ENCODE results near the gene PFKFB1. TPM values are rescaled to one million over a fixed set of nuclear protein-coding genes. Genes with fewer than 3 reads are reported as not detected.

Gene PFKFB1
- total RNA-seq, 1 experiment from 2014 or later = 0.81 TPM

GRCh38 chrX:54978448-54978847, 15.5 kb downstream of the PFKFB1 start:
- H3K27ac ChIP-seq (ENCODE audit: low read depth, low read length) = no peak overlapping the region
- H3K9ac ChIP-seq (ENCODE audit: low read length) = no peak overlapping the region
- H3K36me3 ChIP-seq (ENCODE audit: control insufficient read depth in 1 of 2, insufficient read depth in 2 of 2, low read length in 2 of 2) = no peaks in the 10 kb centered on the region
- TF ChIP-seq, protein P1, sequence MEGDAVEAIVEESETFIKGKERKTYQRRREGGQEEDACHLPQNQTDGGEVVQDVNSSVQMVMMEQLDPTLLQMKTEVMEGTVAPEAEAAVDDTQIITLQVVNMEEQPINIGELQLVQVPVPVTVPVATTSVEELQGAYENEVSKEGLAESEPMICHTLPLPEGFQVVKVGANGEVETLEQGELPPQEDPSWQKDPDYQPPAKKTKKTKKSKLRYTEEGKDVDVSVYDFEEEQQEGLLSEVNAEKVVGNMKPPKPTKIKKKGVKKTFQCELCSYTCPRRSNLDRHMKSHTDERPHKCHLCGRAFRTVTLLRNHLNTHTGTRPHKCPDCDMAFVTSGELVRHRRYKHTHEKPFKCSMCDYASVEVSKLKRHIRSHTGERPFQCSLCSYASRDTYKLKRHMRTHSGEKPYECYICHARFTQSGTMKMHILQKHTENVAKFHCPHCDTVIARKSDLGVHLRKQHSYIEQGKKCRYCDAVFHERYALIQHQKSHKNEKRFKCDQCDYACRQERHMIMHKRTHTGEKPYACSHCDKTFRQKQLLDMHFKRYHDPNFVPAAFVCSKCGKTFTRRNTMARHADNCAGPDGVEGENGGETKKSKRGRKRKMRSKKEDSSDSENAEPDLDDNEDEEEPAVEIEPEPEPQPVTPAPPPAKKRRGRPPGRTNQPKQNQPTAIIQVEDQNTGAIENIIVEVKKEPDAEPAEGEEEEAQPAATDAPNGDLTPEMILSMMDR (IDR thresholded peaks at IDR 0.05 in 2 of 3, conservative IDR thresholded peaks at IDR 0.05 in 1 of 3; ENCODE audit: borderline replicate concordance in 1 of 3, insufficient read depth in 1 of 3, low read depth in 2 of 3, low read length in 2 of 3) = 0 out of 6 replicates have a peak, but pooled peaks of 2 of the 3 experiments have one; percentile 6
- peak; percentile 37; the same call in 1 of the 2 replicates for TF ChIP-seq RAD21 (IDR thresholded peaks at IDR 0.05; ENCODE audit: low read depth)
- no peak for TF ChIP-seq TCF7L2 (IDR thresholded peaks at IDR 0.05; ENCODE audit: borderline replicate concordance, extremely low read depth, insufficient read depth, insufficient read length)
- no peak for TF ChIP-seq CEBPB (IDR thresholded peaks at IDR 0.05; ENCODE audit: low read depth)
- RAD21 ChIA-PET (ENCODE audit: low non-redundant PET in 1 of 2, low total read pairs in 2 of 2, uncharacterized antibody in 2 of 2, unreplicated experiment in 2 of 2) = no interaction called here
- H4K20me1 ChIP-seq (ENCODE audit: insufficient read depth) = no peaks in the 10 kb centered on the region
- no peaks in the 10 kb centered on the region for H3K9me2 ChIP-seq (ENCODE audit: insufficient read depth)
- H3K79me2 ChIP-seq (ENCODE audit: insufficient read depth, low read length) = no peaks in the 10 kb centered on the region
- DNase-seq (ENCODE audit: low read depth, low spot score) = no peak
- H3K27me3 ChIP-seq (ENCODE audit: insufficient read depth, low read length) = no peaks in the 10 kb centered on the region
- 0 out of 2 replicates have a peak, but pooled peaks have one; percentile 36 for ATAC-seq
- no peak overlapping the region for H3K4me2 ChIP-seq (ENCODE audit: low read length)
- POLR2A ChIA-PET = interaction anchor here (0.8 kb wide), 1 partner anchor 21 kb away, joined by 4 read pairs; the partner anchor contains the start of gene APEX2
- intact Hi-C loops (cut with micrococcal nuclease) = no loop called here
- H3K4me1 ChIP-seq (ENCODE audit: control insufficient read depth in 1 of 2, insufficient read depth in 2 of 2, low read length in 2 of 2) = peaks cover 0 to 4% of the 10 kb centered on the region in 2 experiments; a peak in 1 of 4 replicates
- no peak overlapping the region for H3K4me3 ChIP-seq (replicated peaks in 1 of 2; ENCODE audit: low read depth in 1 of 2, low read length in 2 of 2)
- no peak overlapping the region for H2AFZ ChIP-seq (ENCODE audit: low read depth, low read length, poor library complexity, severe bottlenecking)
- no TSS peak for BruUV-seq (replicated peaks)
- CTCF ChIA-PET = no interaction called here
- no peaks in the 10 kb centered on the region for H3K9me3 ChIP-seq (ENCODE audit: control insufficient read depth in 1 of 2, insufficient read depth in 1 of 2, low read depth in 1 of 2, low read length in 2 of 2)

DNA sequence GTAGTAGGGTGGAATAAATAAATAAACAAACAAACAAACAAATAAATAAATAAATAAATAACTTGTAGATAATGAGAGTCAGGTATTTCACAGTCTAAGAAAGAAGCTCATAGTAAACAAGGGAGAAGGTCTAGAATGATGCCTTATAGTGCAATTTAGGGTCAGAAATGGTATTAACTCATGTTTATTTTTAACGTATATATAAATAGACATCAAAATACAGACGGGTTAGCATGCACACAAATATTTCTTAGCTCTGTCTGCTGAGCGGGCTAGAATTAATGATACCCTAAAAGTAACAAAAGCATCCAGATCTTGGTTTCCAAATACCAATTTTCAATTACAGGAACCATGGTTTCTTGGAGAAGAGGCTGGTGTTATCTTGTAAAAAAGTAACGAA, 16.6 kb downstream of the PFKFB1 start:
- intact Hi-C loops (cut with micrococcal nuclease) = no loop called here
- no peaks in the 10 kb centered on the region for H3K27me3 ChIP-seq (ENCODE audit: insufficient read depth, low read length)
- ChIA-PET POLR2A (no interaction called here), CTCF (no interaction called here), RAD21 (ENCODE audit: low non-redundant PET in 1 of 2, low total read pairs in 2 of 2, uncharacterized antibody in 2 of 2, unreplicated experiment in 2 of 2) (no interaction called here)
- DNase-seq (ENCODE audit: low read depth, low spot score) (no peak), ATAC-seq (no peak)
- no peaks in the 10 kb centered on the region for H3K36me3 ChIP-seq (ENCODE audit: control insufficient read depth in 1 of 2, insufficient read depth in 2 of 2, low read length in 2 of 2)
- no peaks in the 10 kb centered on the region for H4K20me1 ChIP-seq (ENCODE audit: insufficient read depth)
- no peaks in the 10 kb centered on the region for H3K9me3 ChIP-seq (ENCODE audit: control insufficient read depth in 1 of 2, insufficient read depth in 1 of 2, low read depth in 1 of 2, low read length in 2 of 2)
- H3K79me2 ChIP-seq (ENCODE audit: insufficient read depth, low read length) = no peaks in the 10 kb centered on the region
- TF ChIP-seq REST (IDR thresholded peaks at IDR 0.05; ENCODE audit: low read depth) = no peak
- no peak for TF ChIP-seq RAD21 (IDR thresholded peaks at IDR 0.05; ENCODE audit: low read depth)
- no peak for TF ChIP-seq TCF7L2 (IDR thresholded peaks at IDR 0.05; ENCODE audit: borderline replicate concordance, extremely low read depth, insufficient read depth, insufficient read length)
- no peak for TF ChIP-seq ELF1 (IDR thresholded peaks at IDR 0.05; ENCODE audit: borderline replicate concordance, low read depth)
- TF ChIP-seq JUND (IDR thresholded peaks at IDR 0.05) = no peak
- TF ChIP-seq YY1 (IDR thresholded peaks at IDR 0.05; ENCODE audit: extremely low read depth, insufficient replicate concordance, low read depth, low read length) = no peak
- TF ChIP-seq SRF (IDR thresholded peaks at IDR 0.05; ENCODE audit: low read depth) = no peak
- TF ChIP-seq, protein P2, sequence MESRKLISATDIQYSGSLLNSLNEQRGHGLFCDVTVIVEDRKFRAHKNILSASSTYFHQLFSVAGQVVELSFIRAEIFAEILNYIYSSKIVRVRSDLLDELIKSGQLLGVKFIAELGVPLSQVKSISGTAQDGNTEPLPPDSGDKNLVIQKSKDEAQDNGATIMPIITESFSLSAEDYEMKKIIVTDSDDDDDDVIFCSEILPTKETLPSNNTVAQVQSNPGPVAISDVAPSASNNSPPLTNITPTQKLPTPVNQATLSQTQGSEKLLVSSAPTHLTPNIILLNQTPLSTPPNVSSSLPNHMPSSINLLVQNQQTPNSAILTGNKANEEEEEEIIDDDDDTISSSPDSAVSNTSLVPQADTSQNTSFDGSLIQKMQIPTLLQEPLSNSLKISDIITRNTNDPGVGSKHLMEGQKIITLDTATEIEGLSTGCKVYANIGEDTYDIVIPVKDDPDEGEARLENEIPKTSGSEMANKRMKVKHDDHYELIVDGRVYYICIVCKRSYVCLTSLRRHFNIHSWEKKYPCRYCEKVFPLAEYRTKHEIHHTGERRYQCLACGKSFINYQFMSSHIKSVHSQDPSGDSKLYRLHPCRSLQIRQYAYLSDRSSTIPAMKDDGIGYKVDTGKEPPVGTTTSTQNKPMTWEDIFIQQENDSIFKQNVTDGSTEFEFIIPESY (IDR thresholded peaks at IDR 0.05; ENCODE audit: extremely low read depth, insufficient replicate concordance, low read length) = no peak
- no peak for TF ChIP-seq SIN3A (IDR thresholded peaks at IDR 0.05; ENCODE audit: low read depth)
- no peak for TF ChIP-seq POLR2AphosphoS5 (IDR thresholded peaks at IDR 0.05; ENCODE audit: low read depth, low read length)
- H2AFZ ChIP-seq (ENCODE audit: low read depth, low read length, poor library complexity, severe bottlenecking) = no peak overlapping the region
- no TSS peak for BruUV-seq (replicated peaks)
- no peak overlapping the region for H3K9ac ChIP-seq (ENCODE audit: low read length)
- H3K4me3 ChIP-seq (replicated peaks in 1 of 2; ENCODE audit: low read depth in 1 of 2, low read length in 2 of 2) = no peak overlapping the region
- H3K4me2 ChIP-seq (ENCODE audit: low read length) = no peak overlapping the region
- no peak overlapping the region for H3K27ac ChIP-seq (ENCODE audit: low read depth, low read length)
- peaks cover 0 to 4% of the 10 kb centered on the region in 2 experiments; a peak in 1 of 4 replicates for H3K4me1 ChIP-seq (ENCODE audit: control insufficient read depth in 1 of 2, insufficient read depth in 2 of 2, low read length in 2 of 2)
- H3K9me2 ChIP-seq (ENCODE audit: insufficient read depth) = no peaks in the 10 kb centered on the region

Data from HCT116 (cell line).